GM23338 (cell line): Measurements from ENCODE around the gene ACOX2.

Experiments
- CREB1 ChIP-seq: fragments of 250-450 bp; sonication (Bioruptor Pico); IDR thresholded peaks from 2 replicates; pipeline ENCODE4 v1.5.0; 2020; ENCODE audit warnings: low read depth, mild to moderate bottlenecking, moderate library complexity
- CTCF ChIP-seq, 2 experiments: fragments of 200-600 bp in 1 of 2; sonication (generic) in 1 of 2; conservative IDR thresholded peaks; 2 replicates each; pipeline versions ENCODE4 v1.5.1 to v1.6.1; 2016 to 2017; ENCODE audit warnings: antibody characterized with exemption in 2 of 2, low read depth in 2 of 2, mild to moderate bottlenecking in 2 of 2, moderate library complexity in 1 of 2
- EZH2 ChIP-seq: fragments of 200-600 bp; sonication (generic); IDR thresholded peaks from one replicate; pipeline ENCODE4 v1.8.0; 2017; ENCODE audit warnings: antibody characterized with exemption, mild to moderate bottlenecking, low read depth; ENCODE audit not compliant: unreplicated experiment
- EZH2phosphoT487 ChIP-seq: fragments of 200-600 bp; sonication (generic); IDR thresholded peaks from one replicate; pipeline ENCODE4 v1.8.1; 2018; ENCODE audit warnings: antibody characterized with exemption; ENCODE audit not compliant: unreplicated experiment
- JUNB ChIP-seq: IDR thresholded peaks from one replicate; pipeline ENCODE4 v1.6.1; 2016; ENCODE audit warnings: antibody characterized with exemption; ENCODE audit not compliant: unreplicated experiment
- NANOG ChIP-seq: IDR thresholded peaks from 2 replicates; pipeline ENCODE4 v1.6.1; 2016; ENCODE audit warnings: antibody characterized with exemption, borderline replicate concordance
- REST ChIP-seq: IDR thresholded peaks from one replicate; pipeline ENCODE4 v1.6.1; 2018; ENCODE audit warnings: antibody characterized with exemption; ENCODE audit not compliant: unreplicated experiment
- ZNF331 ChIP-seq: fragments of 250-450 bp; sonication (Bioruptor Pico); IDR thresholded peaks from 2 replicates; pipeline ENCODE4 v1.5.0; 2020; ENCODE audit warnings: low read depth, mild to moderate bottlenecking, moderate library complexity
- ZNF462 ChIP-seq: fragments of 250-450 bp; sonication (Bioruptor Pico); IDR thresholded peaks from 2 replicates; pipeline ENCODE4 v1.5.0; 2020; ENCODE audit warnings: mild to moderate bottlenecking, moderate library complexity

- TF ChIP-seq CTCF (conservative IDR thresholded peaks at IDR 0.05; ENCODE audit: low read depth in 2 of 2) (peak; percentile 48 to 53), NANOG (no peak), EZH2phosphoT487 (no peak), ZNF331 (CRISPR knock-in tag) (no peak), EZH2 (no peak), JUNB (no peak), REST (peak; percentile 17), ZNF462 (CRISPR knock-in tag) (no peak), CREB1 (CRISPR knock-in tag) (peak; percentile 6; the same call in 1 of the 2 replicates)
Observed at GRCh38 chr3:58585005-58585786, 48.2 kb upstream of the ACOX2 start.
